B cell (primary cell): ENCODE measurements around the gene KLK7.

ENCODE experiments used
- CTCF ChIP-seq: fragments of 200-600 bp; IDR thresholded peaks from one replicate; pipeline ENCODE4 v1.8.0; 2022; ENCODE audit warnings: antibody characterized with exemption, mild to moderate bottlenecking
- EZH2 ChIP-seq: IDR thresholded peaks from 2 replicates; pipeline ENCODE4 v1.6.1; 2012; ENCODE audit warnings: borderline replicate concordance, low read depth, mild to moderate bottlenecking, moderate library complexity, low read length; ENCODE audit not compliant: insufficient read depth, poor library complexity, severe bottlenecking

DNA sequence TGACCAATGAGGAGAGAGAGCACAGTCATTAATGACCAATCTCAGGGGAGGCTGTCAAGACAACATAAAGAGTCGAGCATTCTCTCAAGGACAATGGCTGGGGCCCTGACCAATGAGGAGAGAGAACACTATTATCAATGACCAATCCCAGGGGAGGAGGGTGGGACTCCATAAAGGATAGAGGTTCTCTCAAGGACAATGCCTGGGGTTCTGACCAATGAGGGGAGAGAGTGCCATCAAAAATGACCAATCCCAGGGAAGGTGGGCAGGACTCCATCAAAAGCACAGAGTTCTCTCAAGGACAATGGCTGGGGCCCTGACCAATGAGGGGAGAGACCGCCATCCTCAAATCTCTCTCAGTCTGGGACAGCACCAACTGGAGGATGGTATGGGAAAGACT, 46.0 kb upstream of the KLK7 start:
- TF ChIP-seq CTCF (no peak), EZH2 (no peak)
